Fibroblast of the aortic adventitia (primary cell): ENCODE results near the gene SNU13. TPM values are rescaled to one million over a fixed set of nuclear protein-coding genes. Genes with fewer than 3 reads are reported as not detected.
"Not testable (repeated sequence)": the region's sequence is repeated elsewhere in the genome, so short reads cannot be mapped to it uniquely, and the experiment has no call there.

Source experiments
- DNase-seq: peaks from one replicate; pipeline ENCODE4 v3.0.0-alpha.2; 2010; ENCODE audit warnings: low read depth
- H3K4me3 ChIP-seq: 2 replicates; pipeline ENCODE4 v1.5.1; 2011; ENCODE audit warnings: low read depth, mild to moderate bottlenecking, control low read depth, low read length, moderate library complexity
- CTCF ChIP-seq: IDR thresholded peaks from 2 replicates; pipeline ENCODE4 v1.5.1; 2011; ENCODE audit warnings: mild to moderate bottlenecking, low read length, control low read depth, inconsistent platforms; ENCODE audit not compliant: insufficient read depth
- total RNA-seq: library from RNA; depleted of rRNA; stranded (reverse); fragments of >200 nt; gene quantifications from 2 replicates; pipeline ENCODE4 v1.2.3, GENCODE V29; 2012; ENCODE audit warnings: low replicate concordance

Gene SNU13
- total RNA-seq, 1 donor: 82.5 TPM

GRCh38 chr22:41695211-41695610 lies 6.5 kb upstream of the SNU13 start:
- no peak for DNase-seq
- TF ChIP-seq CTCF: no peak
- no peak overlapping the region for H3K4me3 ChIP-seq

DNA sequence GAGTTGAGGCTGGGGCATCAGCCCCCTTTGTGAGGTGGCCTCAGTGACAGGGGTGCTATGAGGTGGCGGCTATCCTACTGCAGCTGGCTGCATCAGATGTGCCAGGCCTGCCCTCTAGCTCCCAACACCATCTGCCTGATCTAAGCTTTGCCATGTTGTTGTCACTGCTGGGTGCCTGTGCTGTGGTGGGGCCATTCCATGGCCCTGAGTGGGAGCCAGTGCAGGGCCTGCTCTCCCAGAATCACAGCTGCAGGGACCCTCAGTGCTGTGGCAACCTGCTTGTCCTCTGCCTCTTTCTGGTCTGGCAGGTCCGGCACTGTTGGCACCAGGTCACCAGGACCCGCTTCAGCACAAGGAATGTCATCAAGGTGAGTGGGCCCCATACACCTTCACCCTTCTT lies 1.8 kb upstream of the SNU13 start:
- DNase-seq: no peak

DNA sequence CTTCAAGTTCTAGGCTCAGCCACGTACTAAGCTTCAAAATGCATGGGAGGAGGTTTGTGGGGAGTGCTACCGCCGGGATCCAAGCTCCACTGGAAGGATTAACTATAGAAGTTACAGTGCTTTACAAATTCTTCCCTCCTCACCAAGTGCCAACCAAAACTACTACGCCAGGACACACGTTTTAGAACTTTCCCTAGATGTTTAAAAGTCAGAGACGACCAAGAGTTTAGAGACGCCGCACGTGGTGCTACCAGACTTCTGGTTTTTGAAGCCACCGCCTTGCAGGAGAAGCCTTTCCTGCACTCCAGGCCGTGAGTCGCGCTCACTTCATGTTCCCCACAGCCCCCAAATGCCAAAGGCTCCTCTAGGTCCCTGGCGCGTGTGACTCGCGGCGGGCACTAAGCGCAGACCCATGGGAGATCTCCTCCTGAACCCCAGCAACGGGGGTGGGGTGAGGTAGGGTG lies 734 bp downstream of the SNU13 start:
- TF ChIP-seq CTCF: no peak
- peak overlapping the region; percentile 90 for H3K4me3 ChIP-seq
- DNase-seq: peak; percentile 36

More for the DNA sequence above, 1.8 kb upstream of the SNU13 start:
- no peak for TF ChIP-seq CTCF
- H3K4me3 ChIP-seq: no peak overlapping the region

DNA sequence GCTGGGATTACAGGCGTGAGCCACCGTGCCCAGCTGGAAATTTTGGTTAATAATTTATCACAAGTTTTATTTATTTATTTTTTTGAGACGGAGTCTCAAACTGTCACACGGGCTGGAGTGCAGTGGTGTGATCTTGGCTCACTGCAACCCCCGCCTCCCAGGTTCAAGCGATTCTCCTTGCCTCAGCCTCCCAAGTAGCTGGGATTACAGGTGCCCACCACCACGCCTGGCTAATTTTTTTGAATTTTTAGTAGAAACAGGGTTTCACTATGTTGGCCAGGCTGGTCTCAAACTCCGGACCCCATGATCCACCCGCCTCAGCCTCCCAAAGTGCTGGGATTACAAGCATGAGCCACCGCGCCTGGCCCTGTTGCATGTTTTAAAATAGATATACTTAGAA lies 1.8 kb downstream of the SNU13 start:
- not testable (repeated sequence) for DNase-seq, H3K4me3 ChIP-seq

DNA sequence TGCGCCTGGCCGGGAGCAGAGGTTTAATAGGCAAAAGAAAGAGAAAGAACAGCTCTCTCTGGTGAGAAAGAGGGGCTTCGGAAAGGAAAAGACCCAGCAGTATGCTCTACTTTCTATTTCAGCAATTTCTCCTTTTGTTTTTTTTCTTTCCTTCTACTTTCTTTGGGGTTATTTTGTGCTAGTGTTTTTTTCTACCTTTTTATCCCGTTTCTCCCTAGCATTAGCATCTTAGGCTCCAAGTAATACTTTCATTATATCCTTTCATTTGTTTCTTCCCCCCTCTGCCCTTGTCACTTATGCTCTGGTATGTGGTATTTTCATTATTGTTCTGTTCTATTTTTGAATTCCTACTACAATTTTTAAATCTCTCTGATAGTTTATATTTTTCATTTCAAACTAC lies 4.5 kb downstream of the SNU13 start:
- no peak for DNase-seq

GRCh38 chr22:41683616-41684015 lies 5.1 kb downstream of the SNU13 start:
- TF ChIP-seq CTCF: no peak
- no peak overlapping the region for H3K4me3 ChIP-seq
- no peak for DNase-seq

More for the DNA sequence above, 4.5 kb downstream of the SNU13 start:
- H3K4me3 ChIP-seq: no peak overlapping the region
- no peak for TF ChIP-seq CTCF

DNA sequence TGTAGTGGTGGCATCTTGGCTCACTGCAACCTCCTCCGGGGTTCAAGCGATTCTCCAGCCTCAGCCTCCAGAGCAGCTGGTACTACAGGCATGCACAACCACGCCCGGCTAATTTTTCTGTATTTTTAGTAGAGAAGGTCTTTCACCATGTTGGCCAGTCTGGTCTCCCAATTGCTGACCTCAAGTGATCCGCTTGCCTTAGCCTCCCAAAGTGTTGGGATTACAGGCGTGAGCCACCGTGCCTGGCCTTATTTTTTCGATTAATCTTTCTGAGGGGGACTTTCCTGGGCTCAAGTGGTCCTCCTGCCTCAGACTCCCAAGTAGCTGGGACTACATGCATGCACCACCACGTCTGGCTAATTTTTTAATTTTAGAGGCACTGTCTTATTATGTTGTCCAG lies 5.6 kb downstream of the SNU13 start:
- no peak for TF ChIP-seq CTCF
- no peak for DNase-seq
- peak overlapping the region; percentile 82 for H3K4me3 ChIP-seq
